ENCODE data around the gene TRAPPC1.

The TRAPPC1 gene

GRCh38 chr17:7940034-7940433 is 8.3 kb upstream of the TRAPPC1 start:
- Histone ChIP-seq H3K9ac (ENCODE audit: low read length) (no peak overlapping the region), H3K4me3 (ENCODE audit: low read depth in 1 of 2, low read length in 2 of 2) (no peak overlapping the region), H3K27me3 (ENCODE audit: control insufficient read depth in 1 of 2, insufficient read depth in 2 of 2, low read length in 2 of 2) (no peaks in the 10 kb centered on the region), H3K4me1 (ENCODE audit: insufficient read depth, low read length) (no peaks in the 10 kb centered on the region), H3K36me3 (ENCODE audit: insufficient read depth, low read length) (peaks cover 62% of the 10 kb centered on the region), H3K9me3 (ENCODE audit: low read length) (no peaks in the 10 kb centered on the region), H3K27ac (ENCODE audit: low read depth, low read length) (no peak overlapping the region)

- Histone ChIP-seq H3K9me3 (ENCODE audit: low read length) (no peaks in the 10 kb centered on the region), H3K27me3 (ENCODE audit: control insufficient read depth in 1 of 2, insufficient read depth in 2 of 2, low read length in 2 of 2) (no peaks in the 10 kb centered on the region), H3K4me3 (ENCODE audit: low read depth in 1 of 2, low read length in 2 of 2) (no peak overlapping the region), H3K36me3 (ENCODE audit: insufficient read depth, low read length) (peaks cover 41% of the 10 kb centered on the region), H3K27ac (ENCODE audit: low read depth, low read length) (no peak overlapping the region), H3K4me1 (ENCODE audit: insufficient read depth, low read length) (peaks cover 26% of the 10 kb centered on the region), H3K9ac (ENCODE audit: low read length) (no peak overlapping the region)
Observed at GRCh38 chr17:7935859-7936258, 4.1 kb upstream of the TRAPPC1 start.

- Histone ChIP-seq H3K9me3 (ENCODE audit: low read length) (no peaks in the 10 kb centered on the region), H3K27ac (ENCODE audit: low read depth, low read length) (peak overlapping the region; percentile 64), H3K4me1 (ENCODE audit: insufficient read depth, low read length) (peaks cover 30% of the 10 kb centered on the region), H3K4me3 (ENCODE audit: low read depth in 1 of 2, low read length in 2 of 2) (peak overlapping the region; percentile 78 to 89), H3K9ac (ENCODE audit: low read length) (peak overlapping the region; percentile 89), H3K27me3 (ENCODE audit: control insufficient read depth in 1 of 2, insufficient read depth in 2 of 2, low read length in 2 of 2) (peaks cover 0 to 5% of the 10 kb centered on the region in 2 donors), H3K36me3 (ENCODE audit: insufficient read depth, low read length) (peaks cover 23% of the 10 kb centered on the region)
Observed at GRCh38 chr17:7932949-7933348, 1.2 kb upstream of the TRAPPC1 start.

GRCh38 chr17:7932483-7932891 is 741 bp upstream of the TRAPPC1 start:
- Histone ChIP-seq H3K27me3 (ENCODE audit: control insufficient read depth in 1 of 2, insufficient read depth in 2 of 2, low read length in 2 of 2) (peaks cover 0 to 5% of the 10 kb centered on the region in 2 donors), H3K4me1 (ENCODE audit: insufficient read depth, low read length) (peaks cover 30% of the 10 kb centered on the region), H3K9ac (ENCODE audit: low read length) (peak overlapping the region; percentile 89), H3K36me3 (ENCODE audit: insufficient read depth, low read length) (peaks cover 23% of the 10 kb centered on the region), H3K27ac (ENCODE audit: low read depth, low read length) (peak overlapping the region; percentile 64), H3K4me3 (ENCODE audit: low read depth in 1 of 2, low read length in 2 of 2) (peak overlapping the region; percentile 78 to 89), H3K9me3 (ENCODE audit: low read length) (no peaks in the 10 kb centered on the region)

GRCh38 chr17:7930841-7931631 is 710 bp downstream of the TRAPPC1 start:
- H3K4me3 ChIP-seq (ENCODE audit: low read depth in 1 of 2, low read length in 2 of 2): peak overlapping the region; percentile 78 to 89
- H3K27ac ChIP-seq (ENCODE audit: low read depth, low read length): peak overlapping the region; percentile 64
- no peak overlapping the region for H3K9ac ChIP-seq (ENCODE audit: low read length)
- H3K4me1 ChIP-seq (ENCODE audit: insufficient read depth, low read length): peaks cover 30% of the 10 kb centered on the region
- H3K36me3 ChIP-seq (ENCODE audit: insufficient read depth, low read length): peaks cover 13% of the 10 kb centered on the region
- H3K9me3 ChIP-seq (ENCODE audit: low read length): no peaks in the 10 kb centered on the region
- peaks cover 0 to 5% of the 10 kb centered on the region in 2 donors for H3K27me3 ChIP-seq (ENCODE audit: control insufficient read depth in 1 of 2, insufficient read depth in 2 of 2, low read length in 2 of 2)

GRCh38 chr17:7929158-7930023 is 2.4 kb downstream of the TRAPPC1 start, which contains the start of gene KCNAB3:
TSS of gene KCNAB3 (minus strand) at chr17:7929856. CDS start at chr17:7929435, 421 bp downstream.
- Histone ChIP-seq H3K4me1 (ENCODE audit: insufficient read depth, low read length) (peaks cover 25% of the 10 kb centered on the region), H3K27ac (ENCODE audit: low read depth, low read length) (no peak within 1 kb of the TSS), H3K36me3 (ENCODE audit: insufficient read depth, low read length) (peaks cover 5% of the 10 kb centered on the region), H3K9me3 (ENCODE audit: low read length) (no peaks in the 10 kb centered on the region), H3K4me3 (ENCODE audit: low read depth in 1 of 2, low read length in 2 of 2) (peak within 1 kb of the TSS in 1 of 2 donors; percentile 89), H3K27me3 (ENCODE audit: control insufficient read depth in 1 of 2, insufficient read depth in 2 of 2, low read length in 2 of 2) (peaks cover 0 to 5% of the 10 kb centered on the region in 2 donors), H3K9ac (ENCODE audit: low read length) (no peak within 1 kb of the TSS)

GRCh38 chr17:7927596-7927995 is 4.2 kb downstream of the TRAPPC1 start:
- peaks cover 5% of the 10 kb centered on the region for H3K36me3 ChIP-seq (ENCODE audit: insufficient read depth, low read length)
- no peak overlapping the region for H3K27ac ChIP-seq (ENCODE audit: low read depth, low read length)
- H3K27me3 ChIP-seq (ENCODE audit: control insufficient read depth in 1 of 2, insufficient read depth in 2 of 2, low read length in 2 of 2): peaks cover 0 to 5% of the 10 kb centered on the region in 2 donors
- no peak overlapping the region for H3K4me3 ChIP-seq (ENCODE audit: low read depth in 1 of 2, low read length in 2 of 2)
- H3K4me1 ChIP-seq (ENCODE audit: insufficient read depth, low read length): peaks cover 16% of the 10 kb centered on the region
- H3K9ac ChIP-seq (ENCODE audit: low read length): no peak overlapping the region
- no peaks in the 10 kb centered on the region for H3K9me3 ChIP-seq (ENCODE audit: low read length)

GRCh38 chr17:7922845-7923628 is 8.7 kb downstream of the TRAPPC1 start:
- Histone ChIP-seq H3K9me3 (ENCODE audit: low read length) (no peaks in the 10 kb centered on the region), H3K4me3 (ENCODE audit: low read depth in 1 of 2, low read length in 2 of 2) (peak overlapping the region; percentile 56 to 57), H3K9ac (ENCODE audit: low read length) (peak overlapping the region; percentile 29), H3K4me1 (ENCODE audit: insufficient read depth, low read length) (peaks cover 11% of the 10 kb centered on the region), H3K27ac (ENCODE audit: low read depth, low read length) (peak overlapping the region; percentile 67), H3K27me3 (ENCODE audit: control insufficient read depth in 1 of 2, insufficient read depth in 2 of 2, low read length in 2 of 2) (no peaks in the 10 kb centered on the region), H3K36me3 (ENCODE audit: insufficient read depth, low read length) (no peaks in the 10 kb centered on the region)

- H3K36me3 ChIP-seq (ENCODE audit: insufficient read depth, low read length): no peaks in the 10 kb centered on the region
- no peaks in the 10 kb centered on the region for H3K27me3 ChIP-seq (ENCODE audit: control insufficient read depth in 1 of 2, insufficient read depth in 2 of 2, low read length in 2 of 2)
- H3K9ac ChIP-seq (ENCODE audit: low read length): peak overlapping the region; percentile 29
- H3K4me1 ChIP-seq (ENCODE audit: insufficient read depth, low read length): peaks cover 11% of the 10 kb centered on the region
- no peaks in the 10 kb centered on the region for H3K9me3 ChIP-seq (ENCODE audit: low read length)
- H3K27ac ChIP-seq (ENCODE audit: low read depth, low read length): peak overlapping the region; percentile 67
- peak overlapping the region; percentile 56 to 57 for H3K4me3 ChIP-seq (ENCODE audit: low read depth in 1 of 2, low read length in 2 of 2)
Observed at GRCh38 chr17:7922269-7922844, 9.4 kb downstream of the TRAPPC1 start.

- H3K4me3 ChIP-seq (ENCODE audit: low read depth in 1 of 2, low read length in 2 of 2): no peak overlapping the region
- H3K27me3 ChIP-seq (ENCODE audit: control insufficient read depth in 1 of 2, insufficient read depth in 2 of 2, low read length in 2 of 2): no peaks in the 10 kb centered on the region
- H3K9me3 ChIP-seq (ENCODE audit: low read length): no peaks in the 10 kb centered on the region
- no peak overlapping the region for H3K9ac ChIP-seq (ENCODE audit: low read length)
- peaks cover 7% of the 10 kb centered on the region for H3K36me3 ChIP-seq (ENCODE audit: insufficient read depth, low read length)
- peaks cover 15% of the 10 kb centered on the region for H3K4me1 ChIP-seq (ENCODE audit: insufficient read depth, low read length)
- peak overlapping the region; percentile 84 for H3K27ac ChIP-seq (ENCODE audit: low read depth, low read length)
Observed at GRCh38 chr17:7916808-7917207, 14.9 kb downstream of the TRAPPC1 start.
